WI38 (cell line): ENCODE data around the gene LUZP2.
A peak's percentile ranks its signal among the peaks of the same experiment; 100 is the strongest.

Source experiments
- H3K4me3 ChIP-seq: 2 replicates; pipeline ENCODE4 v1.5.1; 2011; ENCODE audit warnings: low read depth, mild to moderate bottlenecking, control low read depth, low read length
- TF ChIP-seq, protein P1 (sequence below): IDR thresholded peaks from 2 replicates; pipeline ENCODE4 v1.5.1; 2012; ENCODE audit warnings: low read depth, mild to moderate bottlenecking, control low read depth, low read length

LUZP2 gene

DNA sequence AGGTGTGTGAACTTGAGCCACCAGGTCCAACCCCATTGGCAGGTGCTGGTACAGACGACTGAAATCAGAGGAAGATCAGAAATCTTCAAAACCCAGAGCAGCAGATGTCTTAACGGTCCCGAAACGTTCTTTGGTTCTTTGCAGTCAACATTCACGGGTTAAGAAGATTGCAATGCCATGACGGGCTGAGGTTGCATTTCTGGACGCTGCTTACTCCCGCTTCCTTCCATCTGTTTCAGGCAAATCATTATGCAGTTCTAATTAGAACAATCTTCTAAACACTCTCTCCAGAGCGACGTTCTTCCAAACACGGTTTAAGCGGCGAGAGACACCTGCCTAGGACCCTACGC, 492 bp upstream of the LUZP2 start:
- peak overlapping the region; percentile 60 for H3K4me3 ChIP-seq
- TF ChIP-seq, protein P1, sequence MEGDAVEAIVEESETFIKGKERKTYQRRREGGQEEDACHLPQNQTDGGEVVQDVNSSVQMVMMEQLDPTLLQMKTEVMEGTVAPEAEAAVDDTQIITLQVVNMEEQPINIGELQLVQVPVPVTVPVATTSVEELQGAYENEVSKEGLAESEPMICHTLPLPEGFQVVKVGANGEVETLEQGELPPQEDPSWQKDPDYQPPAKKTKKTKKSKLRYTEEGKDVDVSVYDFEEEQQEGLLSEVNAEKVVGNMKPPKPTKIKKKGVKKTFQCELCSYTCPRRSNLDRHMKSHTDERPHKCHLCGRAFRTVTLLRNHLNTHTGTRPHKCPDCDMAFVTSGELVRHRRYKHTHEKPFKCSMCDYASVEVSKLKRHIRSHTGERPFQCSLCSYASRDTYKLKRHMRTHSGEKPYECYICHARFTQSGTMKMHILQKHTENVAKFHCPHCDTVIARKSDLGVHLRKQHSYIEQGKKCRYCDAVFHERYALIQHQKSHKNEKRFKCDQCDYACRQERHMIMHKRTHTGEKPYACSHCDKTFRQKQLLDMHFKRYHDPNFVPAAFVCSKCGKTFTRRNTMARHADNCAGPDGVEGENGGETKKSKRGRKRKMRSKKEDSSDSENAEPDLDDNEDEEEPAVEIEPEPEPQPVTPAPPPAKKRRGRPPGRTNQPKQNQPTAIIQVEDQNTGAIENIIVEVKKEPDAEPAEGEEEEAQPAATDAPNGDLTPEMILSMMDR: no peak

DNA sequence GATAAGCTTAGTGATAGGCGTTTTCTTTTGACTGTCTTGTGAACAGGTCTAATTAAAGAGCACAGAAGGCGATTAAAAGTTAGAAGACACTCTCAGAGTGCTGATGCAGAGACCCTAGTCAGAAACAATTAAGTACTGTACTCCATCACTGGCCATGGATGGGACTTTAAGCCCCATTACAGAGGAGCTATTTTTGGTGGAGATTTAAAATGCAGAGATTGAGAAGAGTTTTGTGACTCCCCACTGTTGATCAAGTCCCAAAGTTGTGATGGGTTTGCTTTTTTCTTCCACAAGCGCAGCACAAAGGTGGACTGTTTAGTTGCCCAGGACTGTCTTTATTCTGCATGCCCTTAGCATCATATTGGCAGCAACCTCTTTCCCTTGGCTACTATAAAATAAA, 978 bp downstream of the LUZP2 start:
- TF ChIP-seq, protein P1: no peak
- H3K4me3 ChIP-seq: no peak overlapping the region

DNA sequence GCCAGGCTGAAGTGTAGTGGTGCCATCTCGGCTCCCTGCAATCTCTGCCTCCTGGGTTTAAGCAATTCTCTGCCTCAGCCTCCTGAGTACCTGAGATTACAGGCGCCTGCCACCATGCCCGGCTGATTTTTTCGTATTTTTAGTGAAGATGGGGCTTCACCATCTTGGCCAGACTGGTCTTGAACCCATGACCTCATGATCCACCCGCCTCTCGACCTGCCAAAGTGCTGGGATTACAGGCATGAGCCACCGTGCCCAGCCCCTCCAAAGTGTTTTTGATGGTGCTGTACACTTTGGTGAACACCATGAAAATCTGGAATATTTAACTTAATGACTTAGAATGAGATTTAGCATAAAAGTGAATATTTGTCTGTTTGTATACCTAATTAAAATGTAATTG, 5.6 kb downstream of the LUZP2 start:
- H3K4me3 ChIP-seq: no peak overlapping the region
- TF ChIP-seq, protein P1: no peak

DNA sequence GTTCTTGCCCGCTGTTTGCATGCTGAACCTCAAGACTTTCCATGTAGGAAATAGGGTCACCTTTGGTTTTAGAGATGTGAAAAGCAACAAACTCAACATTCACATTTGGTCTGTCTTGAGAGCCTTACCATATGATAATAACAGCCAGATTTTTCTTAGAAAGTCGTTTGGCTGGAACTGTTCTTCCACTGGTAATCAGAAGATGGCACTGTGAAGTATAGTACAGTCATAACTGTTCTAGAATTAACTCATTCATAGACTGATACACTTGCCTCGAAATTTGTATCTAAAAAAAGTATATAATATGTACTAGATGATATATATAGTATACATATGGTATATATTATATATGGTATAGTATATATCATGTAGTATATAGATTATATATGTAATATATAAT, 12.3 kb downstream of the LUZP2 start:
- no peak overlapping the region for H3K4me3 ChIP-seq
- TF ChIP-seq, protein P1: no peak

DNA sequence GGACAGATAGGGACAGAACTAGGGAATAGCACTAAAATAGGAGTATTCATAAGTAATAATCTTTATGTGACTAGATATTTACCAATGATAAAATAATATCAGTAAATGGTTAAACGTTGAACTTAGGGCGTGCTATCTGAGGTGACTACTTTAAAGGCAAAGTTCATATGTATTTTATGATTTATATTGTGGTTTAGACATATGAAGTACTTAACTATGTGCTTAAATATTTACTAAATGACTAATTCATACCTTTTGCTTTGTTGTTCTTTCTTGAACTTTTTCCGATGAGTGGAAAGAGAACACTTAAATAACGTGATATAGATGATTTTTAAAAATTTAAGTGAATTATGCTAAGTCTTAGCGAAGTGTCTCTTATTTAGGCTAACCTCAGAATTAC, 14.7 kb downstream of the LUZP2 start:
- TF ChIP-seq, protein P1: no peak
- no peak overlapping the region for H3K4me3 ChIP-seq

DNA sequence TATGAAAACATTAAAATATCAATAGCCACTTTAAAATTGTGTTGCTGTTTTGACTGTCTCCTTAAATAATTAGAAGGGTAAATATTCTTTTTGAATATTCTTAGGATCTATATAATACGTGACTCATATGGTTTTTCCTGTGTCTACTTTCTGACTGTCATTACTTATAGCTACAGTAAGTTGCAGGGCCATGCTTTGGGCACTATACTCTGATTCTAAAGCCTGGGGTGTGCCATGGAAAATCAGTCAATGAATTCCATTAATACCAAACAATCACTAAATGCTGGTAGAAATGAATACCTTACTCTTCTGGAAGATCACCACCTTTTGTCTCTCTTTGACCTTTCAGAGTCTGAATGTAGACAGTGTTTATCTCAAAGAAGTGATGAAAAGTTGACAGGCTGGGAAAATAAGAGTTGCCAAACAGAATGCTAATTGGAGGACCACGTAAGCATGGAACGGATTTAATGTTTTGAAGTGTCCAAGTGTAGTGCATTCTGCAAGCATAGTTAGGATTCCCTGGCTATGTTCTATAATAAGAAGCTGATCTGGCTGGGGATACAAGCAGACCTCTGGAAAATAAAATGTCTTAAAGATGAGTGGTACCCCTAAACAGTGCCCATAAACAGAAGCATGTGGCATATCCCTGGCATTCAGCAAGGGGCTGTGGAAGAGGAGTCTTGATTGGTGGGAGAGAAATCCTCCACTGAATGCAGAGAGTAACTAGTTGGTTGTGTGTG, 16.8 kb downstream of the LUZP2 start:
- TF ChIP-seq, protein P1: no peak

DNA sequence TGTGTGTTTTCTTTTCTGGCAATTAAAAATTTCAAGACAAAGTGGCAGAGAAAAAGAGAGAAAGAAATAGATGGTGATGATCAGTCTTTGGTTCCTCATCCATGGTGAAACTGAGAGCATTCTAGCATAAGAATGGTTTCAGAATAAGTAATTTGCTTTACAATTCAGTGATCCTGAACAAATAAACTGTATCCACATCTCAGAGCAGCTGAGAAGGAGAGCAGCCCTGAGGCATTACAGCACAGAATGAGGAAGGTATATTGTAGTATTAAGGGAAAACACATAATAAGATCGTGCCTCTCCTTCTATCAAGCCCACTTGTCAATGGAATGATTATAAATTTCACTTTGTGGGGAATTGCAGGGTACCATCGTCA, 17.4 kb downstream of the LUZP2 start:
- H3K4me3 ChIP-seq: no peak overlapping the region
- TF ChIP-seq, protein P1: no peak

More for the DNA sequence above, 16.8 kb downstream of the LUZP2 start:
- H3K4me3 ChIP-seq: no peak overlapping the region
